H1 (cell line): ENCODE measurements around the gene MACROD2. TPM values are rescaled to one million over a fixed set of nuclear protein-coding genes. Genes with fewer than 3 reads are reported as not detected.

ENCODE experiments used
- CTCF ChIA-PET: fragments of 300-600 bp; sonication (Branson Sonifier 250); formaldehyde crosslinking; loops from one replicate; lab custom pipeline; 2021; ENCODE audit not compliant: partially characterized antibody; lab: Charles Lee
- POLR2A ChIA-PET: fragments of 300-600 bp; sonication (Branson Sonifier 250); formaldehyde crosslinking; loops from one replicate; lab custom pipeline; 2021; ENCODE audit warnings: inconsistent platforms; ENCODE audit not compliant: partially characterized antibody; lab: Charles Lee
- DNase-seq, 2 experiments: peaks; one replicate each; pipeline versions ENCODE4 v3.0.0 to v3.0.0-alpha.2; 2010 to 2022; ENCODE audit warnings: low spot score in 2 of 2, low read depth in 1 of 2, mixed read lengths in 1 of 2
- FAIRE-seq: peaks from 2 replicates; lab custom pipeline; 2011; peaks lifted over from hg19 to GRCh38; lab: Jason Lieb, UNC
- H2AFZ ChIP-seq: 2 replicates; pipeline ENCODE4 v1.8.1; 2012; ENCODE audit warnings: low read length, inconsistent platforms
- H2AK5ac ChIP-seq: 2 replicates; pipeline ENCODE4 v1.6.1; 2013; ENCODE audit warnings: low read depth, low read length
- H2BK120ac ChIP-seq: replicated peaks from 2 replicates; pipeline ENCODE3; 2013; ENCODE audit warnings: low read depth, low read length, inconsistent platforms
- H2BK12ac ChIP-seq: 2 replicates; pipeline ENCODE4 v1.6.1; 2013; ENCODE audit warnings: low read depth, low read length
- H2BK15ac ChIP-seq: 2 replicates; pipeline ENCODE4 v1.6.1; 2013; ENCODE audit warnings: low read length
- H2BK20ac ChIP-seq: 2 replicates; pipeline ENCODE4 v1.6.1; 2013; ENCODE audit warnings: low read length
- H2BK5ac ChIP-seq: 2 replicates; pipeline ENCODE4 v1.6.1; 2013; ENCODE audit warnings: low read depth, low read length
- H3K14ac ChIP-seq: 2 replicates; pipeline ENCODE4 v1.6.1; 2013; ENCODE audit warnings: inconsistent platforms; ENCODE audit not compliant: insufficient read length
- H3K18ac ChIP-seq: 2 replicates; pipeline ENCODE4 v1.6.1; 2013; ENCODE audit warnings: low read length; ENCODE audit errors: extremely low read depth
- H3K23ac ChIP-seq: 2 replicates; pipeline ENCODE4 v1.6.1; 2013; ENCODE audit warnings: inconsistent platforms; ENCODE audit not compliant: insufficient read length
- H3K23me2 ChIP-seq: 2 replicates; pipeline ENCODE4 v1.6.1; 2013; ENCODE audit warnings: low read depth, low read length
- H3K27ac ChIP-seq: 2 replicates; pipeline ENCODE4 v1.6.1; 2011; ENCODE audit warnings: low read depth, low read length, inconsistent platforms
- H3K27me3 ChIP-seq, 4 experiments: replicated peaks in 1 of 4; 1 replicate in 1 of 4; 2 replicates in 3 of 4; pipeline versions ENCODE4 v1.6.1 to v1.8.1; 2011 to 2013; ENCODE audit warnings: low read length in 3 of 4, mild to moderate bottlenecking in 3 of 4, inconsistent platforms in 2 of 4, mixed read lengths in 2 of 4, moderate library complexity in 1 of 4; ENCODE audit not compliant: control insufficient read depth in 3 of 4, insufficient read depth in 3 of 4; ENCODE audit errors: extremely low read depth in 1 of 4
- H3K36me3 ChIP-seq, 4 experiments: 2 replicates each; pipeline versions ENCODE4 v1.6.1 to v1.8.1; 2011 to 2013; ENCODE audit warnings: mild to moderate bottlenecking in 4 of 4, low read length in 3 of 4, moderate library complexity in 2 of 4, control low read depth in 1 of 4, inconsistent platforms in 1 of 4; ENCODE audit not compliant: insufficient read depth in 4 of 4, control insufficient read depth in 2 of 4
- H3K4ac ChIP-seq: replicated peaks from 2 replicates; pipeline ENCODE3; 2013; ENCODE audit warnings: low read length, low read depth, mixed read lengths, inconsistent platforms; ENCODE audit not compliant: insufficient read length
- H3K4me1 ChIP-seq, 4 experiments: replicated peaks in 1 of 4; 1 replicate in 1 of 4; 2 replicates in 3 of 4; pipeline versions ENCODE4 v1.6.1 to v1.8.1; 2011 to 2013; ENCODE audit warnings: low read length in 3 of 4, inconsistent platforms in 2 of 4, mixed read lengths in 1 of 4; ENCODE audit not compliant: insufficient read depth in 4 of 4, control insufficient read depth in 3 of 4
- H3K4me2 ChIP-seq, 2 experiments: 2 replicates each; pipeline versions ENCODE4 v1.6.1 to v1.8.1; 2011 to 2013; ENCODE audit warnings: low read depth in 2 of 2, low read length in 2 of 2, control low read depth in 1 of 2, inconsistent platforms in 1 of 2, mild to moderate bottlenecking in 1 of 2; ENCODE audit not compliant: insufficient read depth in 1 of 2
- H3K4me3 ChIP-seq, 4 experiments: fragments of 200-600, 300-600 bp in 1 of 4; sonication (generic), shearing (Covaris generic), sonication (Bioruptor Twin) in 1 of 4; 2 replicates each; pipeline versions ENCODE4 v1.5.1 to v1.8.1; 2011 to 2016; ENCODE audit warnings: low read length in 4 of 4, low read depth in 3 of 4, control low read depth in 2 of 4, inconsistent platforms in 2 of 4, mild to moderate bottlenecking in 2 of 4, mixed read lengths in 1 of 4, moderate library complexity in 1 of 4; ENCODE audit not compliant: insufficient read depth in 2 of 4; ENCODE audit errors: extremely low read depth in 1 of 4
- H3K56ac ChIP-seq: replicated peaks from 2 replicates; pipeline ENCODE3; 2013; ENCODE audit warnings: low read depth, mild to moderate bottlenecking, mixed read lengths, low read length, inconsistent platforms; ENCODE audit not compliant: insufficient read length
- H3K79me1 ChIP-seq: 2 replicates; pipeline ENCODE4 v1.6.1; 2013; ENCODE audit warnings: low read depth, low read length, control low read depth
- H3K79me2 ChIP-seq, 2 experiments: 2 replicates each; pipeline versions ENCODE4 v1.6.1 to v1.8.1; 2012 to 2013; ENCODE audit warnings: low read length in 2 of 2, mild to moderate bottlenecking in 2 of 2, inconsistent platforms in 1 of 2; ENCODE audit not compliant: insufficient read depth in 2 of 2, control insufficient read depth in 1 of 2
- H3K9ac ChIP-seq, 4 experiments: replicated peaks in 1 of 4; 1 replicate in 1 of 4; 2 replicates in 3 of 4; pipeline versions ENCODE4 v1.6.1 to v1.8.1; 2011 to 2013; ENCODE audit warnings: low read depth in 3 of 4, low read length in 3 of 4, control low read depth in 2 of 4, mild to moderate bottlenecking in 2 of 4, moderate library complexity in 2 of 4, inconsistent platforms in 1 of 4; ENCODE audit errors: extremely low read depth in 1 of 4
- H3K9me3 ChIP-seq, 2 experiments: 2 replicates each; pipeline versions ENCODE4 v1.6.1 to v1.8.1; 2012 to 2013; ENCODE audit warnings: mild to moderate bottlenecking in 2 of 2, moderate library complexity in 2 of 2, control low read depth in 1 of 2, inconsistent platforms in 1 of 2, low read depth in 1 of 2, low read length in 1 of 2, mixed read lengths in 1 of 2; ENCODE audit not compliant: insufficient read depth in 2 of 2
- H4K20me1 ChIP-seq, 2 experiments: replicated peaks in 1 of 2; 2 replicates each; pipeline versions ENCODE3 to v1.8.1; 2011 to 2013; ENCODE audit warnings: inconsistent platforms in 2 of 2, low read length in 2 of 2, mild to moderate bottlenecking in 1 of 2; ENCODE audit not compliant: insufficient read depth in 2 of 2, control insufficient read depth in 1 of 2
- H4K5ac ChIP-seq: 2 replicates; pipeline ENCODE4 v1.6.1; 2013; ENCODE audit warnings: low read length, low read depth, mixed read lengths, inconsistent platforms; ENCODE audit not compliant: insufficient read length
- H4K8ac ChIP-seq: 2 replicates; pipeline ENCODE4 v1.8.0; 2013; ENCODE audit warnings: mild to moderate bottlenecking, moderate library complexity, low read length, inconsistent platforms; ENCODE audit not compliant: insufficient read depth; ENCODE audit errors: extremely low read depth
- H4K91ac ChIP-seq: replicated peaks from 2 replicates; pipeline ENCODE3; 2013; ENCODE audit warnings: low read length, mixed read lengths, inconsistent platforms; ENCODE audit not compliant: insufficient read length
- ASH2L ChIP-seq: fragments of 200-600, 300-600 bp; sonication (generic); IDR thresholded peaks from one replicate; pipeline ENCODE4 v1.7.1; 2017; ENCODE audit warnings: low read length
- SP1 ChIP-seq: IDR thresholded peaks from 2 replicates; pipeline ENCODE4 v1.6.1; 2011; ENCODE audit warnings: low read depth, low read length
- USF2 ChIP-seq: IDR thresholded peaks from 2 replicates; pipeline ENCODE4 v1.6.1; 2011; ENCODE audit warnings: low read length, improper control_type of control experiment
- WGBS, 2 experiments: shearing (Covaris generic) in 1 of 2; methylation state at CpG; one replicate each; pipeline versions ENCODE4 v1.1.6 to v1.1.7; 2013 to 2015; ENCODE audit warnings: low lambda C conversion rate in 2 of 2, mixed read lengths in 2 of 2, inconsistent platforms in 1 of 2, low coverage in 1 of 2, missing lambda C conversion rate in 1 of 2; ENCODE audit not compliant: insufficient replicate concordance in 2 of 2, insufficient coverage in 1 of 2, insufficient read length in 1 of 2; ENCODE audit errors: extremely low coverage in 1 of 2, missing lambda C conversion rate in 1 of 2; 5-methylcytosine and 5-hydroxymethylcytosine counted together
- polyA plus RNA-seq, 7 experiments: library from polyadenylated mRNA; depleted of rRNA in 3 of 7; stranded (reverse) in 5 of 7; unstranded in 2 of 7; fragments of >200 nt in 5 of 7; fragments of 200-250 nt in 2 of 7; gene quantifications; 1 replicate in 5 of 7; 2 replicates in 1 of 7; 4 replicates in 1 of 7; pipeline versions ENCODE4 v1.2.1 to v1.2.3, GENCODE V29; 2011 to 2013; ENCODE audit warnings: missing spikeins in 2 of 7, mixed read lengths in 2 of 7
- total RNA-seq: library from RNA; stranded (reverse); fragmentation: NEBNext Ultra II Directional; extraction: Animal tissue kit (Norgen Biotek cat#: 25700); gene quantifications from 2 replicates; pipeline ENCODE4 v1.2.1, GENCODE V29; 2021

The MACROD2 gene
- total and polyA plus RNA-seq, 2 of the 8 experiments (the other 6 are each of a cell fraction or from before 2014, with no cell fraction given) = 0.70 to 3.9 TPM

DNA sequence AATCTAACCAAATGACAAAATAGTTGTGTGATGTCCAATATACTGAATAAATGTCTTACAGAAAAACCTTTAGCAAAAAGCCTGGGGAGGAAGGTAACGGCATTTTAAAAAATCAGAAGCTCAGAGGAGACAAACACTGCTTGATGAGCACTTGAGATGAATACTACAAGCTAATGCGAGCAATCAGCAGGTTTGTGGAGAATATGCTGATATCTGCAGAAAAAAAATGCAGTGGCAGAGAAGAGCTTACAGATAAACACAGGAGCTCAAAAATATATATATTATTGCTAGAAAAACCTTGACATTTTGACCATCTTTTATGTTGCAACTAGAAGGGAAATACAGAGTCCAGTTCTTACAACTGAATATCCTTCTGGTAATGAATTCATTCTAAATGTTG is 1605.2 kb downstream of the MACROD2 start:
- FAIRE-seq = no peak
- Histone ChIP-seq H3K18ac (no peak overlapping the region), H3K36me3 (no peaks in the 10 kb centered on the region), H3K4me1 (no peaks in the 10 kb centered on the region), H3K4me3 (no peak overlapping the region), H2BK15ac (no peak overlapping the region), H3K27ac (no peak overlapping the region), H3K4ac (no peak overlapping the region), H2BK12ac (no peak overlapping the region), H3K9me3 (no peaks in the 10 kb centered on the region), H3K9ac (no peak overlapping the region), H4K5ac (no peak overlapping the region), H3K23me2 (no peaks in the 10 kb centered on the region), H2BK5ac (no peak overlapping the region), H3K23ac (no peak overlapping the region), H3K27me3 (no peaks in the 10 kb centered on the region), H2AFZ (no peak overlapping the region), H4K8ac (no peak overlapping the region)
- DNase-seq = no peak
- CTCF ChIA-PET = interaction anchor here (0.6 to 1.7 kb wide), 4 partner anchors 9 to 1829 kb away, joined by 3 to 5 read pairs (median 3); no protein-coding TSS in a partner anchor
- no peak for TF ChIP-seq ASH2L
- TF ChIP-seq SP1 = no peak
- no peak for TF ChIP-seq USF2
- TF ChIP-seq, all 59 proteins: peak for 0
- WGBS, 2 experiments = 97% methylated on average over 2 of the region's 2 CpGs; no CpG with 5 or more reads in 1 of the 2 experiments
- Histone ChIP-seq H2AK5ac (no peak overlapping the region), H4K91ac (no peak overlapping the region), H3K56ac (no peak overlapping the region), H4K20me1 (no peaks in the 10 kb centered on the region), H3K4me2 (no peak overlapping the region), H3K79me2 (no peaks in the 10 kb centered on the region), H2BK20ac (no peak overlapping the region), H2BK120ac (no peak overlapping the region), H3K79me1 (no peaks in the 10 kb centered on the region), H3K14ac (no peak overlapping the region)
- POLR2A ChIA-PET = no interaction called here
